Gastrocnemius medialis (tissue), 4 donors: ENCODE results near the gene TSC2. TPM values are rescaled to one million over a fixed set of nuclear protein-coding genes. Genes with fewer than 3 reads are reported as not detected.

ENCODE experiments used
- ATAC-seq, 2 donors: fragments of 150-250 bp; one replicate each; pipeline ENCODE4 v1.9.1; 2016
- DNase-seq, 2 donors: peaks; one replicate each; pipeline ENCODE4 v3.0.0-alpha.2; 2019
- H3K27ac ChIP-seq, 4 donors: fragments of 200-600 bp; sonication (generic); 1 replicate in 1 of 4; 2 replicates in 3 of 4; pipeline ENCODE4 v1.5.1; 2016 to 2018; ENCODE audit warnings: mild to moderate bottlenecking in 2 of 4, moderate library complexity in 1 of 4
- H3K27me3 ChIP-seq, 3 donors: fragments of 200-600 bp; sonication (generic) in 2 of 3; 1 replicate in 1 of 3; 2 replicates in 2 of 3; pipeline versions ENCODE4 v1.5.1 to v1.6.0; 2016 to 2019; ENCODE audit warnings: mild to moderate bottlenecking in 1 of 3, moderate library complexity in 1 of 3
- H3K36me3 ChIP-seq, 2 donors: fragments of 200-600 bp; sonication (generic) in 1 of 2; one replicate each; pipeline ENCODE4 v1.5.1; 2017 to 2018
- H3K4me1 ChIP-seq, 2 donors: fragments of 200-600 bp; sonication (generic) in 1 of 2; one replicate each; pipeline ENCODE4 v1.5.1; 2016 to 2017; ENCODE audit warnings: mild to moderate bottlenecking in 2 of 2
- H3K4me3 ChIP-seq, 4 donors: fragments of 200-600 bp; sonication (generic) in 3 of 4; 1 replicate in 1 of 4; 2 replicates in 3 of 4; pipeline ENCODE4 v1.5.1; 2016 to 2019; ENCODE audit warnings: mild to moderate bottlenecking in 2 of 4
- H3K9me3 ChIP-seq, 3 donors: fragments of 200-600 bp; sonication (generic) in 2 of 3; 1 replicate in 1 of 3; 2 replicates in 2 of 3; pipeline ENCODE4 v1.5.1; 2016 to 2019
- POLR2A ChIP-seq, 2 donors: fragments of 450-650 bp; IDR thresholded peaks; one replicate each; pipeline ENCODE4 v1.6.1; 2017; ENCODE audit warnings: antibody characterized with exemption in 2 of 2, mild to moderate bottlenecking in 2 of 2, moderate library complexity in 2 of 2
- in situ Hi-C, 4 donors: fragments of 200-750 bp; cut with MboI; loops; one replicate each; pipeline versions ENCODE4 v1.15.0 to v1.8.0; 2017; ENCODE audit warnings: low sequenced_read_pairs in 4 of 4
- intact Hi-C: fragments of 100-400 bp; cut with DNase I; formaldehyde crosslinking; loops from one replicate; pipeline ENCODE4 v1.15.1; 2023; ENCODE audit warnings: low total_unique reads
- total RNA-seq, 4 donors: library from RNA; depleted of rRNA; stranded (reverse); fragments of >200 nt; gene quantifications; one replicate each; pipeline versions ENCODE4 v1.1.0 to v1.2.3, GENCODE V29; 2016
- TF ChIP-seq, protein P1 (sequence below), 5 experiments: fragments of 450-650 bp in 3 of 5; fragments of 200-600 bp in 2 of 5; sonication (generic) in 2 of 5; IDR thresholded peaks in 4 of 5; conservative IDR thresholded peaks in 1 of 5; 1 replicate in 4 of 5; 2 replicates in 1 of 5; pipeline ENCODE4 v1.5.1; 2016 to 2019; ENCODE audit warnings: antibody characterized with exemption in 5 of 5, mild to moderate bottlenecking in 3 of 5, moderate library complexity in 3 of 5

The TSC2 gene
- 10 to 100 TPM; 44.5 to 62.7 (median 53.8) TPM for total RNA-seq

- TF ChIP-seq, protein P1, sequence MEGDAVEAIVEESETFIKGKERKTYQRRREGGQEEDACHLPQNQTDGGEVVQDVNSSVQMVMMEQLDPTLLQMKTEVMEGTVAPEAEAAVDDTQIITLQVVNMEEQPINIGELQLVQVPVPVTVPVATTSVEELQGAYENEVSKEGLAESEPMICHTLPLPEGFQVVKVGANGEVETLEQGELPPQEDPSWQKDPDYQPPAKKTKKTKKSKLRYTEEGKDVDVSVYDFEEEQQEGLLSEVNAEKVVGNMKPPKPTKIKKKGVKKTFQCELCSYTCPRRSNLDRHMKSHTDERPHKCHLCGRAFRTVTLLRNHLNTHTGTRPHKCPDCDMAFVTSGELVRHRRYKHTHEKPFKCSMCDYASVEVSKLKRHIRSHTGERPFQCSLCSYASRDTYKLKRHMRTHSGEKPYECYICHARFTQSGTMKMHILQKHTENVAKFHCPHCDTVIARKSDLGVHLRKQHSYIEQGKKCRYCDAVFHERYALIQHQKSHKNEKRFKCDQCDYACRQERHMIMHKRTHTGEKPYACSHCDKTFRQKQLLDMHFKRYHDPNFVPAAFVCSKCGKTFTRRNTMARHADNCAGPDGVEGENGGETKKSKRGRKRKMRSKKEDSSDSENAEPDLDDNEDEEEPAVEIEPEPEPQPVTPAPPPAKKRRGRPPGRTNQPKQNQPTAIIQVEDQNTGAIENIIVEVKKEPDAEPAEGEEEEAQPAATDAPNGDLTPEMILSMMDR (IDR thresholded peaks at IDR 0.05 in 4 of 5, conservative IDR thresholded peaks at IDR 0.05 in 1 of 5), result peak in 4 of 5 experiments; percentile 39 to 70 (median 49)
- peak in 1 of 2 donors; percentile 45 for TF ChIP-seq POLR2A (IDR thresholded peaks at IDR 0.05)
- peak; percentile 93 to 94 for DNase-seq
- H3K27ac ChIP-seq, result peak within 1 kb of the TSS; percentile 70 to 88 (median 78)
- intact Hi-C loops, result loop anchor here (1.0 to 5.0 kb wide), 2 partner anchors 24 to 975 kb away; partner anchors contain the start of genes HCFC1R1, THOC6 and TNFRSF12A
- H3K36me3 ChIP-seq, result peaks cover 0 to 20% of the 10 kb centered on the region in 2 donors
- in situ Hi-C loops, result no loop called here
- H3K27me3 ChIP-seq, result no peaks in the 10 kb centered on the region
- peak within 1 kb of the TSS; percentile 71 to 91 (median 86) for H3K4me3 ChIP-seq
- H3K4me1 ChIP-seq, result peaks cover 19 to 30% of the 10 kb centered on the region in 2 donors
- peak; percentile 98 to 99 for ATAC-seq
- no peaks in the 10 kb centered on the region for H3K9me3 ChIP-seq
These were observed at the start of gene TSC2, which contains the start of gene NTHL1 for GRCh38 chr16:2047330-2048115. Gene TSC2 (plus strand): TSS chr16:2047985. CDS start chr16:2048616, 631 bp downstream. Gene NTHL1 (minus strand): TSS chr16:2047834. CDS start chr16:2047823, 11 bp downstream.

GRCh38 chr16:1998360-1998835, 49.4 kb upstream of the TSC2 start:
- in situ Hi-C loops, result no loop called here

DNA sequence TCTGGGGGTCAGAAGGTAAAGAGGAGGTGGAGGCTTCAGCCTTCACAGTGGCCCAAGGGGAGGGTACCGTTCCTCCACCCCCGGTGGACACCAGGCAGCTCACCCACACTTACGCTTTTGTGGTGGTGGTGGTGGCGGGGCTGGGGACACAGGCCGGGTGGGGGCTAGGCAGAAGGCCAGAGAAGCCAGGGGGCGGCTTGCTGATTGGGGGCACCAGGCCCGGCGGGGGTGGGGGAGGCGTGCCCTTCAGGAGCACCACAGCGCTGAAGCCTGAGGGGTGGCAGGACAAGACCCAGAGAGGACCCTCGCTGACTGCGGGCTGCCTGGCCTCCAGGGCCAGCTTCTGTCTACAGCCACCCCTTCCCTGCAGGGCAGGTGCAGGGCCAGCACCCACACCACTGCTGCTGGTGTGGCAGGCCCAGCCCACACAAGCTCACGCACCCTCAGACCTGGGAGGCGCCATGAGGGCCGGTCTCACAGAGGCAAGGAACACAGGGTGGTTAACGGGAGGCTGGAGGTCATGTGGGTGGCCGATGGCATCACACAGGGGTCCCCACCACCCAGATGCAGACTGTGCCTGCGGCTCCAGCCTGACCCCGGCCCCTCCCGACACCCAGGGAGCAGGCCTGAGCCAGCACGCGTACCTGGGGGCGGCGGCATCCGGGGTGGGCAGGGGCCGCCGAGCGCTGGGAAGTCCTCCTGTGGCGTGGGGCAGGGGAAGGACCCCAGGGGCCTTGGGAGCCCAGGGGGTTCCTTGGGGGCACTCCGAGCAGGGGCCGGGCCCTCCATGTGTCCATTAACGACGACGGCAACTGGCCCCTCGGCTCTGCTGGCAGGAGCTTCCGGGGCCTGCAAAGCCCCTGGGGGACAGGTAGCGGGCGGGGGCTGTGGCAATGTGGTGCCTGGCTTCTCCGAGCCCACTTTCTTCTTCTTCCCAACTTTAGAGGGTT, 48.7 kb upstream of the TSC2 start:
- peaks cover 0 to 54% of the 10 kb centered on the region in 2 donors for H3K36me3 ChIP-seq
- no peaks in the 10 kb centered on the region for H3K9me3 ChIP-seq
- ATAC-seq (no peak), DNase-seq (no peak)
- H3K4me3 ChIP-seq, result no peak overlapping the region
- in situ Hi-C loops (no loop called here), intact Hi-C loops (no loop called here)
- no peak for TF ChIP-seq POLR2A (IDR thresholded peaks at IDR 0.05)
- TF ChIP-seq, protein P1 (IDR thresholded peaks at IDR 0.05 in 4 of 5, conservative IDR thresholded peaks at IDR 0.05 in 1 of 5), result no peak
- H3K27ac ChIP-seq, result no peak overlapping the region
- peaks cover 7 to 9% of the 10 kb centered on the region in 2 donors for H3K4me1 ChIP-seq
- no peaks in the 10 kb centered on the region for H3K27me3 ChIP-seq

More at GRCh38 chr16:1998360-1998835, 49.4 kb upstream of the TSC2 start:
- intact Hi-C loops, result no loop called here
- H3K27ac ChIP-seq, result peak overlapping the region in 1 of 4 donors; percentile 54
- TF ChIP-seq POLR2A (IDR thresholded peaks at IDR 0.05), result no peak
- TF ChIP-seq, protein P1 (IDR thresholded peaks at IDR 0.05 in 4 of 5, conservative IDR thresholded peaks at IDR 0.05 in 1 of 5), result no peak
- H3K9me3 ChIP-seq, result no peaks in the 10 kb centered on the region
- peaks cover 0 to 3% of the 10 kb centered on the region in 2 donors for H3K4me1 ChIP-seq
- DNase-seq (no peak), ATAC-seq (no peak)
- no peak overlapping the region for H3K4me3 ChIP-seq
- peaks cover 0 to 54% of the 10 kb centered on the region in 2 donors for H3K36me3 ChIP-seq
- H3K27me3 ChIP-seq, result no peaks in the 10 kb centered on the region

- Histone ChIP-seq H3K27me3 (no peaks in the 10 kb centered on the region), H3K27ac (no peak overlapping the region), H3K9me3 (no peaks in the 10 kb centered on the region), H3K4me3 (no peak overlapping the region), H3K36me3 (peaks cover 0 to 54% of the 10 kb centered on the region in 2 donors), H3K4me1 (peaks cover 16 to 18% of the 10 kb centered on the region in 2 donors)
- in situ Hi-C loops, result no loop called here
- intact Hi-C loops, result loop anchor here (10.0 kb wide), 1 partner anchor 535 kb away; the partner anchor contains the start of genes CEMP1 and PDPK1
- ATAC-seq, result no peak
- no peak for DNase-seq
- TF ChIP-seq, protein P1 (IDR thresholded peaks at IDR 0.05 in 4 of 5, conservative IDR thresholded peaks at IDR 0.05 in 1 of 5), result no peak
- no peak for TF ChIP-seq POLR2A (IDR thresholded peaks at IDR 0.05)
These were observed 47.8 kb upstream of the TSC2 start for GRCh38 chr16:1999866-2000514.
